SH-SY5Y (cell line): ENCODE data around the gene RAD51B.

ENCODE experiments used
- GATA2 ChIP-seq: IDR thresholded peaks from 2 replicates; pipeline ENCODE4 v1.6.1; 2011; ENCODE audit warnings: mild to moderate bottlenecking, low read depth, low read length
- GATA3 ChIP-seq: IDR thresholded peaks from 2 replicates; pipeline ENCODE4 v1.6.1; 2011; ENCODE audit warnings: low read depth, mild to moderate bottlenecking, low read length, moderate library complexity

GRCh38 chr14:68412505-68413465, 593.2 kb downstream of the RAD51B start:
- TF ChIP-seq GATA2: no peak
- no peak for TF ChIP-seq GATA3
